ENCODE results near the gene TMC4. TPM values are rescaled to one million over a fixed set of nuclear protein-coding genes. Genes with fewer than 3 reads are reported as not detected.
"Not testable (repeated sequence)": the region's sequence is repeated elsewhere in the genome, so short reads cannot be mapped to it uniquely, and the experiment has no call there.

The TMC4 gene
- total and polyA plus RNA-seq, 2 experiments from 2014 or later, result 0.18 TPM; not detected in 1

DNA sequence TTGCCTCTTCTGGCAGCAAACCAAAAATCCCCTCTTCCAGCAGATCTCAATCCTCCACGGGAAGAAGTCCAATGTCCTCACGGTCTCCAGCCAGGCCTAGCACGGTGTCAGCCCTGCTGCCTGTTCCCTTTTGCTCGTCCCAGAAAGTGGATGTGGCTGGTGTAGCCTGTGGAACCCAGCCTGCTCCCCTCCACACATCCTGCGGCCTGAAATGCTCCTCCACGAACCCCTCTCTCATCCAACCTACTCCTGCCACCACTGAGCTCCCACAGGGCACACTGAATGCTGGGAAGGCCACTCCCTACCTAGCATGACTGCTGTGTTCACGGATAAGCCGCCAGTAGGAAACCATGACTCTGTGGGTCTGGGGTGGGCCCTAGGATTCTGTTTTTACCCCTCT lies 13.4 kb upstream of the TMC4 start:
- Histone ChIP-seq H3K79me2 (ENCODE audit: insufficient read depth) (peaks cover 41% of the 10 kb centered on the region), H3K4me3 (no peak overlapping the region), H3K36me3 (ENCODE audit: low read depth) (0 out of 2 replicates have a peak, but pooled peaks cover 7% of the 10 kb centered on the region), H3K27me3 (replicated peaks; ENCODE audit: insufficient read depth) (no peaks in the 10 kb centered on the region), H3K27ac (no peak overlapping the region), H3K9me2 (ENCODE audit: insufficient read depth) (no peaks in the 10 kb centered on the region), H3F3A (ENCODE audit: insufficient read depth) (no peaks in the 10 kb centered on the region; the same call in 1 of the 2 replicates), H3K4me2 (ENCODE audit: unreplicated experiment) (no peak overlapping the region), H2AFZ (no peak overlapping the region), H3K9ac (no peak overlapping the region), H4K20me1 (ENCODE audit: insufficient read depth) (no peaks in the 10 kb centered on the region), H3K9me3 (ENCODE audit: low read depth) (no peaks in the 10 kb centered on the region), H3K4me1 (ENCODE audit: insufficient read depth) (0 out of 2 replicates have a peak, but pooled peaks cover 3% of the 10 kb centered on the region)
- in situ Hi-C loops (cut with MboI), result no loop called here
- TF ChIP-seq EZH2phosphoT487 (IDR thresholded peaks at IDR 0.05; ENCODE audit: insufficient read depth, low read depth) (no peak), EZH2 (IDR thresholded peaks at IDR 0.05; ENCODE audit: insufficient read depth, poor library complexity, severe bottlenecking) (no peak)
- no peak for DNase-seq
- 91 to 94% methylated on average over 8 of the region's 8 CpGs for WGBS, 2 experiments (ENCODE audit: low coverage in 1 of 2, low lambda C conversion rate in 2 of 2, missing lambda C conversion rate in 2 of 2)

DNA sequence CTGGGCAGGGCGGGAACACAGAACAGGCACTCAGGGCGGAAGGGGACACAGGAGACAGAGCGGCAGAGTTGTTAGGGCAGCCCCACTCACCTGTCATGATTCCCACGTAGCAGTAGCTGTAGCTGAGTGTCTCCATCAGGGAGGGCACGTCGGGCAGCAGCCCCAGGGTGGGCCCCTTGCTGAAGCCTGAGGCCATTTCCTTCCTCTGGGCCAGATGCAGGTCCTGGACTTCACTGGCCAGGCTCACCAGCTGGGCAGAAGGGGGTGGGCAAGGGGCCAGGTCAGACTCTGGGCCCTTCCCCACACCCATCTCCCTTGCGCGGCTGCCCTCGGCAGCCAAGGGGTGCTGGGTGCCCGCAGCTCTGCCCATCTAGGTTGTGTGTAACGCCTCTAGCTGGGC lies 10.5 kb upstream of the TMC4 start:
- Histone ChIP-seq H3K4me1 (ENCODE audit: insufficient read depth) (0 out of 2 replicates have a peak, but pooled peaks cover 3% of the 10 kb centered on the region), H3K9me3 (ENCODE audit: low read depth) (no peaks in the 10 kb centered on the region), H3K4me2 (ENCODE audit: unreplicated experiment) (no peak overlapping the region), H3K27me3 (replicated peaks; ENCODE audit: insufficient read depth) (no peaks in the 10 kb centered on the region), H4K20me1 (ENCODE audit: insufficient read depth) (no peaks in the 10 kb centered on the region), H2AFZ (no peak overlapping the region), H3K27ac (no peak overlapping the region), H3K9me2 (ENCODE audit: insufficient read depth) (no peaks in the 10 kb centered on the region), H3K4me3 (no peak overlapping the region), H3K36me3 (ENCODE audit: low read depth) (peaks cover 10% of the 10 kb centered on the region; the same call in 1 of the 2 replicates), H3F3A (ENCODE audit: insufficient read depth) (no peaks in the 10 kb centered on the region; the same call in 1 of the 2 replicates), H3K79me2 (ENCODE audit: insufficient read depth) (peaks cover 34% of the 10 kb centered on the region), H3K9ac (no peak overlapping the region)
- in situ Hi-C loops (cut with MboI), result no loop called here
- 89 to 93% methylated on average over 9 to 10 of the region's 11 CpGs for WGBS, 2 experiments (ENCODE audit: low coverage in 1 of 2, low lambda C conversion rate in 2 of 2, missing lambda C conversion rate in 2 of 2)
- DNase-seq, result no peak
- TF ChIP-seq EZH2 (IDR thresholded peaks at IDR 0.05; ENCODE audit: insufficient read depth, poor library complexity, severe bottlenecking) (no peak), EZH2phosphoT487 (IDR thresholded peaks at IDR 0.05; ENCODE audit: insufficient read depth, low read depth) (no peak)

DNA sequence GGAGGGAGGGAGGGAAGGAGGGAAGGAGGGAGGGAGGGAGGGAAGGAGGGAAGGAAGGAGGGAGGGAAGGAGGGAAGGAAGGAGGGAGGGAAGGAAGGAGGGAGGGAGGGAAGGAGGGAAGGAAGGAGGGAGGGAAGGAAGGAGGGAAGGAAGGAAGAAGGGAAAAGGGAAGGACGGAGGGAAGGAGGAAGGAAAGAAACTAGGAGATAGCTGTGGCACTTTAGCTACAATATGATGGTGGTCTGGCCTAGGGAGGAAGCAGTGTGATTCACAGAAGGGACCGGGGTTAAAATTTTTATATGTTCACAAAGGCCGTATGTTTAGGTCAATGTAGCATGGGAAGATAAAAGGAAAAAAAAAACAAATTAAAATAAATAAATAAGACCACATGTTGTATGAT lies 8.9 kb upstream of the TMC4 start:
- H3K4me1 ChIP-seq (ENCODE audit: insufficient read depth); H4K20me1 ChIP-seq (ENCODE audit: insufficient read depth); H3K4me2 ChIP-seq (ENCODE audit: unreplicated experiment); H3K9me2 ChIP-seq (ENCODE audit: insufficient read depth); DNase-seq; H3K9ac ChIP-seq; H3K27ac ChIP-seq; H2AFZ ChIP-seq; H3K9me3 ChIP-seq (ENCODE audit: low read depth); H3K4me3 ChIP-seq; H3F3A ChIP-seq (ENCODE audit: insufficient read depth); in situ Hi-C loops (cut with MboI); H3K27me3 ChIP-seq (replicated peaks; ENCODE audit: insufficient read depth): not testable (repeated sequence)
- 94 to 96% methylated on average over 3 of the region's 3 CpGs for WGBS, 2 experiments (ENCODE audit: low coverage in 1 of 2, low lambda C conversion rate in 2 of 2, missing lambda C conversion rate in 2 of 2)
- Histone ChIP-seq H3K79me2 (ENCODE audit: insufficient read depth) (peaks cover 19% of the 10 kb centered on the region), H3K36me3 (ENCODE audit: low read depth) (peaks cover 16% of the 10 kb centered on the region; the same call in 1 of the 2 replicates)

DNA sequence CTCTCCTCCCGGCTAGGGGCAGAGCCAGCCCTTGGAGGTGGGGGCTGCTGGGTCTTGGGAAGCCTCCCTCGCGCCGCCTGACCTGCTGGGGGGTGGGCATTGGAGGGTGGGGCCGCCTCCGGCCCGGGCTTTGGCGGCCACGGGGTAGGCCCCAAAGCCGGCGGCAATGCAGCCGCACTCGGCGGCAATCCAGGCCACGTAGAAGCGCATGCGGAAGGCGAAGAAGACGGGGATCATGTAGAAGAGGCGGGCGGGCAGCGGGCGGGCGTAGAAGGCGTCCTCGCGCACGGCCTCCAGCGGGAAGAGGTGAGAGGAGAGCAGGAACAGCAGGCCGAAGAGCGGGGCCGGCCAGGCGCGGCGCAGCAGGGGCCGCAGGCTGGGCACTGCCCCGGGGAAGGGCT lies 7.7 kb upstream of the TMC4 start:
- Histone ChIP-seq H3K9ac (no peak overlapping the region), H2AFZ (no peak overlapping the region), H3K4me2 (ENCODE audit: unreplicated experiment) (no peak overlapping the region), H3K9me2 (ENCODE audit: insufficient read depth) (no peaks in the 10 kb centered on the region), H3K4me1 (ENCODE audit: insufficient read depth) (no peaks in the 10 kb centered on the region), H3K27me3 (replicated peaks; ENCODE audit: insufficient read depth) (no peaks in the 10 kb centered on the region), H4K20me1 (ENCODE audit: insufficient read depth) (no peaks in the 10 kb centered on the region), H3K36me3 (ENCODE audit: low read depth) (peaks cover 16% of the 10 kb centered on the region; the same call in 1 of the 2 replicates), H3K4me3 (no peak overlapping the region), H3F3A (ENCODE audit: insufficient read depth) (no peaks in the 10 kb centered on the region; the same call in 1 of the 2 replicates), H3K27ac (no peak overlapping the region), H3K9me3 (ENCODE audit: low read depth) (no peaks in the 10 kb centered on the region), H3K79me2 (ENCODE audit: insufficient read depth) (0 out of 2 replicates have a peak, but pooled peaks cover 8% of the 10 kb centered on the region)
- in situ Hi-C loops (cut with MboI), result no loop called here
- 93 to 95% methylated on average over 25 to 37 of the region's 37 CpGs for WGBS, 2 experiments (ENCODE audit: low coverage in 1 of 2, low lambda C conversion rate in 2 of 2, missing lambda C conversion rate in 2 of 2)
- DNase-seq, result no peak
- no peak for TF ChIP-seq EZH2 (IDR thresholded peaks at IDR 0.05; ENCODE audit: insufficient read depth, poor library complexity, severe bottlenecking)
- no peak for TF ChIP-seq EZH2phosphoT487 (IDR thresholded peaks at IDR 0.05; ENCODE audit: insufficient read depth, low read depth)
